ENCODE results near the gene SUPT20H.

DNA sequence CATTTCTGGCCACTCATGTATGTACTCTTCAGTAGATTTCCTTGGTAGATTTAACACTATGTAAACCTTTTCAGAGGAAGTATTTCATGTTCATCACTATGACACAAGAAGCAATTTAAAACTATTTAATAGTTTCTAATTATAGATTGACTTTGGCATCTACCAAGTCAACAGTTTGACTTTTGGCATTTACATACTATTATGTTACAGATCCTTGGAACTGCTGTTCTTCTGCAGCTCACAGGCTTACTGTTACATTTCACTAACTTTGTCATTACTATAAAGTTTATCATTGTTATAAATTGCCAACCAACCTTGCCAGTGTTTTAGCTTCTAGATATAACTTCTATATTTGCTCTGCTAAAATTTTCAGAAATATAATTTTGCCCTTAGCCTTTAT, 18.7 kb downstream of the SUPT20H start:
- TF ChIP-seq, protein P1, sequence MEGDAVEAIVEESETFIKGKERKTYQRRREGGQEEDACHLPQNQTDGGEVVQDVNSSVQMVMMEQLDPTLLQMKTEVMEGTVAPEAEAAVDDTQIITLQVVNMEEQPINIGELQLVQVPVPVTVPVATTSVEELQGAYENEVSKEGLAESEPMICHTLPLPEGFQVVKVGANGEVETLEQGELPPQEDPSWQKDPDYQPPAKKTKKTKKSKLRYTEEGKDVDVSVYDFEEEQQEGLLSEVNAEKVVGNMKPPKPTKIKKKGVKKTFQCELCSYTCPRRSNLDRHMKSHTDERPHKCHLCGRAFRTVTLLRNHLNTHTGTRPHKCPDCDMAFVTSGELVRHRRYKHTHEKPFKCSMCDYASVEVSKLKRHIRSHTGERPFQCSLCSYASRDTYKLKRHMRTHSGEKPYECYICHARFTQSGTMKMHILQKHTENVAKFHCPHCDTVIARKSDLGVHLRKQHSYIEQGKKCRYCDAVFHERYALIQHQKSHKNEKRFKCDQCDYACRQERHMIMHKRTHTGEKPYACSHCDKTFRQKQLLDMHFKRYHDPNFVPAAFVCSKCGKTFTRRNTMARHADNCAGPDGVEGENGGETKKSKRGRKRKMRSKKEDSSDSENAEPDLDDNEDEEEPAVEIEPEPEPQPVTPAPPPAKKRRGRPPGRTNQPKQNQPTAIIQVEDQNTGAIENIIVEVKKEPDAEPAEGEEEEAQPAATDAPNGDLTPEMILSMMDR (IDR thresholded peaks at IDR 0.05), result no peak
- TF ChIP-seq POLR2AphosphoS5 (IDR thresholded peaks at IDR 0.05) (no peak), POLR2A (IDR thresholded peaks at IDR 0.05) (no peak)
